H1 (cell line): ENCODE measurements around the gene RPS21. TPM values are rescaled to one million over a fixed set of nuclear protein-coding genes. Genes with fewer than 3 reads are reported as not detected.

Source experiments
- CTCF ChIA-PET: fragments of 300-600 bp; sonication (Branson Sonifier 250); formaldehyde crosslinking; loops from one replicate; lab custom pipeline; 2021; ENCODE audit not compliant: partially characterized antibody; lab: Charles Lee
- POLR2A ChIA-PET: fragments of 300-600 bp; sonication (Branson Sonifier 250); formaldehyde crosslinking; loops from one replicate; lab custom pipeline; 2021; ENCODE audit warnings: inconsistent platforms; ENCODE audit not compliant: partially characterized antibody; lab: Charles Lee
- DNase-seq, 2 experiments: peaks; one replicate each; pipeline versions ENCODE4 v3.0.0 to v3.0.0-alpha.2; 2010 to 2022; ENCODE audit warnings: low spot score in 2 of 2, low read depth in 1 of 2, mixed read lengths in 1 of 2
- FAIRE-seq: peaks from 2 replicates; lab custom pipeline; 2011; peaks lifted over from hg19 to GRCh38; lab: Jason Lieb, UNC
- H2AFZ ChIP-seq: 2 replicates; pipeline ENCODE4 v1.8.1; 2012; ENCODE audit warnings: low read length, inconsistent platforms
- H2AK5ac ChIP-seq: 2 replicates; pipeline ENCODE4 v1.6.1; 2013; ENCODE audit warnings: low read depth, low read length
- H2BK120ac ChIP-seq: replicated peaks from 2 replicates; pipeline ENCODE3; 2013; ENCODE audit warnings: low read depth, low read length, inconsistent platforms
- H2BK12ac ChIP-seq: 2 replicates; pipeline ENCODE4 v1.6.1; 2013; ENCODE audit warnings: low read depth, low read length
- H2BK15ac ChIP-seq: 2 replicates; pipeline ENCODE4 v1.6.1; 2013; ENCODE audit warnings: low read length
- H2BK20ac ChIP-seq: 2 replicates; pipeline ENCODE4 v1.6.1; 2013; ENCODE audit warnings: low read length
- H2BK5ac ChIP-seq: 2 replicates; pipeline ENCODE4 v1.6.1; 2013; ENCODE audit warnings: low read depth, low read length
- H3K14ac ChIP-seq: 2 replicates; pipeline ENCODE4 v1.6.1; 2013; ENCODE audit warnings: inconsistent platforms; ENCODE audit not compliant: insufficient read length
- H3K18ac ChIP-seq: 2 replicates; pipeline ENCODE4 v1.6.1; 2013; ENCODE audit warnings: low read length; ENCODE audit errors: extremely low read depth
- H3K23ac ChIP-seq: 2 replicates; pipeline ENCODE4 v1.6.1; 2013; ENCODE audit warnings: inconsistent platforms; ENCODE audit not compliant: insufficient read length
- H3K23me2 ChIP-seq: 2 replicates; pipeline ENCODE4 v1.6.1; 2013; ENCODE audit warnings: low read depth, low read length
- H3K27ac ChIP-seq: 2 replicates; pipeline ENCODE4 v1.6.1; 2011; ENCODE audit warnings: low read depth, low read length, inconsistent platforms
- H3K27me3 ChIP-seq, 4 experiments: replicated peaks in 1 of 4; 1 replicate in 1 of 4; 2 replicates in 3 of 4; pipeline versions ENCODE4 v1.6.1 to v1.8.1; 2011 to 2013; ENCODE audit warnings: low read length in 3 of 4, mild to moderate bottlenecking in 3 of 4, inconsistent platforms in 2 of 4, mixed read lengths in 2 of 4, moderate library complexity in 1 of 4; ENCODE audit not compliant: control insufficient read depth in 3 of 4, insufficient read depth in 3 of 4; ENCODE audit errors: extremely low read depth in 1 of 4
- H3K36me3 ChIP-seq, 4 experiments: 2 replicates each; pipeline versions ENCODE4 v1.6.1 to v1.8.1; 2011 to 2013; ENCODE audit warnings: mild to moderate bottlenecking in 4 of 4, low read length in 3 of 4, moderate library complexity in 2 of 4, control low read depth in 1 of 4, inconsistent platforms in 1 of 4; ENCODE audit not compliant: insufficient read depth in 4 of 4, control insufficient read depth in 2 of 4
- H3K4ac ChIP-seq: replicated peaks from 2 replicates; pipeline ENCODE3; 2013; ENCODE audit warnings: low read length, low read depth, mixed read lengths, inconsistent platforms; ENCODE audit not compliant: insufficient read length
- H3K4me1 ChIP-seq, 4 experiments: replicated peaks in 1 of 4; 1 replicate in 1 of 4; 2 replicates in 3 of 4; pipeline versions ENCODE4 v1.6.1 to v1.8.1; 2011 to 2013; ENCODE audit warnings: low read length in 3 of 4, inconsistent platforms in 2 of 4, mixed read lengths in 1 of 4; ENCODE audit not compliant: insufficient read depth in 4 of 4, control insufficient read depth in 3 of 4
- H3K4me2 ChIP-seq, 2 experiments: 2 replicates each; pipeline versions ENCODE4 v1.6.1 to v1.8.1; 2011 to 2013; ENCODE audit warnings: low read depth in 2 of 2, low read length in 2 of 2, control low read depth in 1 of 2, inconsistent platforms in 1 of 2, mild to moderate bottlenecking in 1 of 2; ENCODE audit not compliant: insufficient read depth in 1 of 2
- H3K4me3 ChIP-seq, 4 experiments: fragments of 200-600, 300-600 bp in 1 of 4; sonication (generic), shearing (Covaris generic), sonication (Bioruptor Twin) in 1 of 4; 2 replicates each; pipeline versions ENCODE4 v1.5.1 to v1.8.1; 2011 to 2016; ENCODE audit warnings: low read length in 4 of 4, low read depth in 3 of 4, control low read depth in 2 of 4, inconsistent platforms in 2 of 4, mild to moderate bottlenecking in 2 of 4, mixed read lengths in 1 of 4, moderate library complexity in 1 of 4; ENCODE audit not compliant: insufficient read depth in 2 of 4; ENCODE audit errors: extremely low read depth in 1 of 4
- H3K56ac ChIP-seq: replicated peaks from 2 replicates; pipeline ENCODE3; 2013; ENCODE audit warnings: low read depth, mild to moderate bottlenecking, mixed read lengths, low read length, inconsistent platforms; ENCODE audit not compliant: insufficient read length
- H3K79me1 ChIP-seq: 2 replicates; pipeline ENCODE4 v1.6.1; 2013; ENCODE audit warnings: low read depth, low read length, control low read depth
- H3K79me2 ChIP-seq, 2 experiments: 2 replicates each; pipeline versions ENCODE4 v1.6.1 to v1.8.1; 2012 to 2013; ENCODE audit warnings: low read length in 2 of 2, mild to moderate bottlenecking in 2 of 2, inconsistent platforms in 1 of 2; ENCODE audit not compliant: insufficient read depth in 2 of 2, control insufficient read depth in 1 of 2
- H3K9ac ChIP-seq, 4 experiments: replicated peaks in 1 of 4; 1 replicate in 1 of 4; 2 replicates in 3 of 4; pipeline versions ENCODE4 v1.6.1 to v1.8.1; 2011 to 2013; ENCODE audit warnings: low read depth in 3 of 4, low read length in 3 of 4, control low read depth in 2 of 4, mild to moderate bottlenecking in 2 of 4, moderate library complexity in 2 of 4, inconsistent platforms in 1 of 4; ENCODE audit errors: extremely low read depth in 1 of 4
- H3K9me3 ChIP-seq, 2 experiments: 2 replicates each; pipeline versions ENCODE4 v1.6.1 to v1.8.1; 2012 to 2013; ENCODE audit warnings: mild to moderate bottlenecking in 2 of 2, moderate library complexity in 2 of 2, control low read depth in 1 of 2, inconsistent platforms in 1 of 2, low read depth in 1 of 2, low read length in 1 of 2, mixed read lengths in 1 of 2; ENCODE audit not compliant: insufficient read depth in 2 of 2
- H4K20me1 ChIP-seq, 2 experiments: replicated peaks in 1 of 2; 2 replicates each; pipeline versions ENCODE3 to v1.8.1; 2011 to 2013; ENCODE audit warnings: inconsistent platforms in 2 of 2, low read length in 2 of 2, mild to moderate bottlenecking in 1 of 2; ENCODE audit not compliant: insufficient read depth in 2 of 2, control insufficient read depth in 1 of 2
- H4K5ac ChIP-seq: 2 replicates; pipeline ENCODE4 v1.6.1; 2013; ENCODE audit warnings: low read length, low read depth, mixed read lengths, inconsistent platforms; ENCODE audit not compliant: insufficient read length
- H4K8ac ChIP-seq: 2 replicates; pipeline ENCODE4 v1.8.0; 2013; ENCODE audit warnings: mild to moderate bottlenecking, moderate library complexity, low read length, inconsistent platforms; ENCODE audit not compliant: insufficient read depth; ENCODE audit errors: extremely low read depth
- H4K91ac ChIP-seq: replicated peaks from 2 replicates; pipeline ENCODE3; 2013; ENCODE audit warnings: low read length, mixed read lengths, inconsistent platforms; ENCODE audit not compliant: insufficient read length
- ATF3 ChIP-seq: IDR thresholded peaks from 2 replicates; pipeline ENCODE4 v1.6.1; 2011; ENCODE audit warnings: low read depth, mild to moderate bottlenecking, low read length; ENCODE audit not compliant: insufficient read depth
- EP300 ChIP-seq, 2 experiments: IDR thresholded peaks; 1 replicate in 1 of 2; 2 replicates in 1 of 2; pipeline ENCODE4 v1.6.1; 2011 to 2012; ENCODE audit warnings: low read depth in 2 of 2, low read length in 2 of 2, mild to moderate bottlenecking in 2 of 2, borderline replicate concordance in 1 of 2, inconsistent platforms in 1 of 2, moderate library complexity in 1 of 2
- FOSL1 ChIP-seq: IDR thresholded peaks from 2 replicates; pipeline ENCODE4 v1.6.1; 2011; ENCODE audit warnings: mild to moderate bottlenecking, low read depth, low read length, moderate library complexity; ENCODE audit not compliant: insufficient read depth
- GABPA ChIP-seq: IDR thresholded peaks from 2 replicates; pipeline ENCODE4 v1.6.1; 2011; ENCODE audit warnings: mild to moderate bottlenecking, low read length, moderate library complexity, borderline replicate concordance; ENCODE audit not compliant: insufficient read depth
- KDM1A ChIP-seq: fragments of 200-600, 300-600 bp; sonication (generic); IDR thresholded peaks from 2 replicates; pipeline ENCODE4 v1.7.1; 2016; ENCODE audit warnings: mild to moderate bottlenecking, low read length, borderline replicate concordance
- POU5F1 ChIP-seq: IDR thresholded peaks from 2 replicates; pipeline ENCODE4 v1.6.1; 2011; ENCODE audit warnings: low read depth, mild to moderate bottlenecking, low read length, moderate library complexity
- RXRA ChIP-seq: IDR thresholded peaks from 2 replicates; pipeline ENCODE4 v1.6.1; 2011; ENCODE audit warnings: low read depth, mild to moderate bottlenecking, low read length, moderate library complexity; ENCODE audit not compliant: insufficient read depth
- SP2 ChIP-seq: IDR thresholded peaks from 2 replicates; pipeline ENCODE4 v1.6.1; 2012; ENCODE audit warnings: mild to moderate bottlenecking, low read length, inconsistent platforms
- USF2 ChIP-seq: IDR thresholded peaks from 2 replicates; pipeline ENCODE4 v1.6.1; 2011; ENCODE audit warnings: low read length, improper control_type of control experiment
- WGBS, 2 experiments: shearing (Covaris generic) in 1 of 2; methylation state at CpG; one replicate each; pipeline versions ENCODE4 v1.1.6 to v1.1.7; 2013 to 2015; ENCODE audit warnings: low lambda C conversion rate in 2 of 2, mixed read lengths in 2 of 2, inconsistent platforms in 1 of 2, low coverage in 1 of 2, missing lambda C conversion rate in 1 of 2; ENCODE audit not compliant: insufficient replicate concordance in 2 of 2, insufficient coverage in 1 of 2, insufficient read length in 1 of 2; ENCODE audit errors: extremely low coverage in 1 of 2, missing lambda C conversion rate in 1 of 2; 5-methylcytosine and 5-hydroxymethylcytosine counted together
- polyA plus RNA-seq, 7 experiments: library from polyadenylated mRNA; depleted of rRNA in 3 of 7; stranded (reverse) in 5 of 7; unstranded in 2 of 7; fragments of >200 nt in 5 of 7; fragments of 200-250 nt in 2 of 7; gene quantifications; 1 replicate in 5 of 7; 2 replicates in 1 of 7; 4 replicates in 1 of 7; pipeline versions ENCODE4 v1.2.1 to v1.2.3, GENCODE V29; 2011 to 2013; ENCODE audit warnings: missing spikeins in 2 of 7, mixed read lengths in 2 of 7
- total RNA-seq: library from RNA; stranded (reverse); fragmentation: NEBNext Ultra II Directional; extraction: Animal tissue kit (Norgen Biotek cat#: 25700); gene quantifications from 2 replicates; pipeline ENCODE4 v1.2.1, GENCODE V29; 2021

Gene RPS21
- total and polyA plus RNA-seq, 2 of the 8 experiments (the other 6 are each of a cell fraction or from before 2014, with no cell fraction given): 1,787 to 7,219 TPM

DNA sequence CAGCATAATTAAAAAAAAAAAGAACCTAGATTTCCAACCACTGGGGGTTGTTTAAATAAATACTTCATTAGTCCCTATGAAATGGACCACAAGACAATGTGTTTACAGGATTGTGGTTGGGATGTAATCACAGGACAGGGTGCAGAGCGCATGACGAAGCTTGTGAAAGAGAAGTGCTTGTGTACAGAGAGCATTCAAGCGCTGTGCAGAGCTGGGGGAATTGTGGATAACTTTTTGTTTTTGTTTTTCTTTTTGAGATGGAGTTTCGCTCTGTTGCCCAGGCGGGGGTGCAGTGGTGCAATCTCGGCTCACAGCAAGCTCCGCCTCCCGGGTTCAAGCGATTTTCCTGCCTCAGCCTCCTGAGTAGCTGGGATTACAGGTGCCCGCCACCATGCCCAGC lies 42.1 kb upstream of the RPS21 start:
- no peak overlapping the region for H4K91ac ChIP-seq
- H3K27me3 ChIP-seq: no peaks in the 10 kb centered on the region
- FAIRE-seq: no peak
- H3K14ac ChIP-seq: no peak overlapping the region
- no peak overlapping the region for H2BK120ac ChIP-seq
- H4K20me1 ChIP-seq: peaks cover 0 to 8% of the 10 kb centered on the region in 2 experiments
- ChIA-PET CTCF (interaction anchor here (1.3 to 3.6 kb wide), 7 partner anchors 12 to 46 kb away, joined by 3 to 17 read pairs (median 4); no protein-coding TSS in a partner anchor), POLR2A (interaction anchor here (0.6 to 12.3 kb wide), 10 partner anchors 18 to 38 kb away, joined by 3 to 95 read pairs (median 4); no protein-coding TSS in a partner anchor)
- no peak overlapping the region for H2AFZ ChIP-seq
- H4K5ac ChIP-seq: no peak overlapping the region
- H3K23me2 ChIP-seq: no peaks in the 10 kb centered on the region; the same call in 1 of the 2 replicates
- H3K79me2 ChIP-seq: no peaks in the 10 kb centered on the region
- H3K18ac ChIP-seq: no peak overlapping the region
- 92% methylated on average over 10 of the region's 10 CpGs; no CpG with 5 or more reads in 1 of the 2 experiments for WGBS, 2 experiments
- H3K4me3 ChIP-seq: no peak overlapping the region
- no peak overlapping the region for H2BK20ac ChIP-seq
- no peak overlapping the region for H3K9ac ChIP-seq
- TF ChIP-seq RXRA: no peak
- TF ChIP-seq GABPA: no peak
- TF ChIP-seq EP300 (IDR thresholded peaks at IDR 0.05; ENCODE audit: borderline replicate concordance in 1 of 2, low read depth in 2 of 2, low read length in 2 of 2): no peak
- TF ChIP-seq FOSL1: no peak
- TF ChIP-seq USF2: no peak
- no peak for TF ChIP-seq SP2
- no peak for TF ChIP-seq POU5F1
- TF ChIP-seq ATF3: no peak
- no peak for TF ChIP-seq KDM1A
- no peak overlapping the region for H3K4me2 ChIP-seq
- H3K56ac ChIP-seq: no peak overlapping the region
- no peak for DNase-seq
- no peak overlapping the region for H4K8ac ChIP-seq
- peaks cover 0 to under 1% of the 10 kb centered on the region in 2 experiments; a peak in 2 of 4 replicates for H3K9me3 ChIP-seq
- H3K79me1 ChIP-seq: no peaks in the 10 kb centered on the region; the same call in 1 of the 2 replicates
- no peaks in the 10 kb centered on the region for H3K4me1 ChIP-seq
- H2AK5ac ChIP-seq: no peak overlapping the region
- no peak overlapping the region for H2BK12ac ChIP-seq
- no peak overlapping the region for H3K4ac ChIP-seq
- H3K27ac ChIP-seq: no peak overlapping the region
- no peak overlapping the region for H3K23ac ChIP-seq
- H2BK15ac ChIP-seq: no peak overlapping the region
- H3K36me3 ChIP-seq: peaks cover 20 to 66% (median 49%) of the 10 kb centered on the region in 4 experiments
- no peak overlapping the region for H2BK5ac ChIP-seq
